Activated B cell treated with CpG ODN at 0.5 μM for 24 hours (primary cell): Measurements from ENCODE around the gene CPLX3. TPM values are rescaled to one million over a fixed set of nuclear protein-coding genes. Genes with fewer than 3 reads are reported as not detected.

Experiments used
- ATAC-seq: fragments of 200-7000 bp; cut with Tn5 transposase; one replicate; pipeline ENCODE4 v1.10.0; 2021; ENCODE audit warnings: low read depth, mild to moderate bottlenecking, moderate library complexity
- CTCF ChIA-PET: fragments of 350-600 bp; sonication (Branson Sonifier 250); formaldehyde crosslinking; loops from one replicate; lab custom pipeline; 2021; ENCODE audit warnings: antibody characterized with exemption; lab: Charles Lee
- POLR2A ChIA-PET: fragments of 350-600 bp; sonication (Branson Sonifier 250); formaldehyde crosslinking; loops from one replicate; lab custom pipeline; 2021; ENCODE audit warnings: antibody characterized with exemption; lab: Charles Lee
- DNase-seq: peaks from one replicate; pipeline ENCODE4 v3.0.0; 2022
- H3K27ac Mint-ChIP-seq: one replicate; pipeline ENCODE4 v1.8.0; 2020; ENCODE audit warnings: mixed read lengths
- H3K27me3 Mint-ChIP-seq: one replicate; pipeline ENCODE4 v1.8.0; 2021; ENCODE audit warnings: mixed read lengths
- H3K36me3 Mint-ChIP-seq: one replicate; pipeline ENCODE4 v1.8.0; 2021; ENCODE audit warnings: low read depth, mixed read lengths
- H3K4me1 Mint-ChIP-seq: one replicate; pipeline ENCODE4 v1.8.0; 2021; ENCODE audit warnings: mixed read lengths
- H3K4me3 Mint-ChIP-seq: one replicate; pipeline ENCODE4 v1.8.0; 2020; ENCODE audit warnings: mild to moderate bottlenecking, mixed read lengths
- H3K9me3 Mint-ChIP-seq: one replicate; pipeline ENCODE4 v1.8.0; 2020; ENCODE audit warnings: mixed read lengths
- intact Hi-C: fragments of 100-400 bp; cut with micrococcal nuclease; formaldehyde crosslinking; loops from one replicate; pipeline ENCODE4 v1.15.1; 2024
- total RNA-seq: library from RNA; stranded (reverse); gene quantifications from 2 replicates; pipeline ENCODE4 v1.2.3, GENCODE V29; 2022
- TF ChIP-seq, protein P1 (sequence below): fragments of 200-600 bp; IDR thresholded peaks from one replicate; pipeline ENCODE4 v1.8.0; 2022; ENCODE audit warnings: antibody characterized with exemption, mild to moderate bottlenecking

Gene CPLX3
- total RNA-seq, 1 donor from 2014 or later, result 0.22 TPM

DNA sequence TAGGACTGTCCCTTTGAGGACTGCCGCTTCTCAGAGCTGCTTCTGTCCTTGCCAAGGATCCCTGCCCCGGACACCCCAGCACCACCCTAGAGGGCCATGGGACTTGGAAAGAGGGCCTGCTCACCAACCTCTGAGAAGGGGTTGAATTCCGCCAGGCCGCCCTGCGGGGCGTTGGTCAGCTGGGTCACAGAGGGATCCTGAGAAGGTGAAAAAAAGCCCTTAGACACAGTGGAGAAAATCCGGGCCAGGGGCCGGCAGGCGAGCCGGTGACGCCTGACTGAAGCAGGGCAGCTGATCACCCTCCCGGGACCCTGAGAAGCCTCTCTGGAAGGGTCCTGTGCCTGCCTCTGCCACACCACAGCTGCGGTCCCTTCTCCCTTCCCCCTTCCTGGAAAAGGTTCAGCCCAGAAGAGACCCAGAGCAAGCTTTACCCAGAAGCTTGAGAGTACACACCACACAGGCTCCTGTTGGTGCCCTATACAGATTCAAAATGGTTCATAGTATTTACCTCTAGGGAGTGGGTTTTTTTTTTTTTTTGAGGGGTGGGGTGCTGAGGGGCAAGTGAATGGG lies 28.1 kb downstream of the CPLX3 start:
- POLR2A ChIA-PET, result interaction anchor here (0.5 to 1.2 kb wide), 2 partner anchors 11 to 25 kb away, joined by 3 to 5 read pairs; no protein-coding TSS in a partner anchor
- peaks cover 48% of the 10 kb centered on the region for H3K4me1 Mint-ChIP-seq
- no peaks in the 10 kb centered on the region for H3K9me3 Mint-ChIP-seq
- TF ChIP-seq, protein P1, sequence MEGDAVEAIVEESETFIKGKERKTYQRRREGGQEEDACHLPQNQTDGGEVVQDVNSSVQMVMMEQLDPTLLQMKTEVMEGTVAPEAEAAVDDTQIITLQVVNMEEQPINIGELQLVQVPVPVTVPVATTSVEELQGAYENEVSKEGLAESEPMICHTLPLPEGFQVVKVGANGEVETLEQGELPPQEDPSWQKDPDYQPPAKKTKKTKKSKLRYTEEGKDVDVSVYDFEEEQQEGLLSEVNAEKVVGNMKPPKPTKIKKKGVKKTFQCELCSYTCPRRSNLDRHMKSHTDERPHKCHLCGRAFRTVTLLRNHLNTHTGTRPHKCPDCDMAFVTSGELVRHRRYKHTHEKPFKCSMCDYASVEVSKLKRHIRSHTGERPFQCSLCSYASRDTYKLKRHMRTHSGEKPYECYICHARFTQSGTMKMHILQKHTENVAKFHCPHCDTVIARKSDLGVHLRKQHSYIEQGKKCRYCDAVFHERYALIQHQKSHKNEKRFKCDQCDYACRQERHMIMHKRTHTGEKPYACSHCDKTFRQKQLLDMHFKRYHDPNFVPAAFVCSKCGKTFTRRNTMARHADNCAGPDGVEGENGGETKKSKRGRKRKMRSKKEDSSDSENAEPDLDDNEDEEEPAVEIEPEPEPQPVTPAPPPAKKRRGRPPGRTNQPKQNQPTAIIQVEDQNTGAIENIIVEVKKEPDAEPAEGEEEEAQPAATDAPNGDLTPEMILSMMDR, result no peak
- ATAC-seq (no peak), DNase-seq (no peak)
- no peak overlapping the region for H3K4me3 Mint-ChIP-seq
- H3K27me3 Mint-ChIP-seq, result no peaks in the 10 kb centered on the region
- intact Hi-C loops, result no loop called here
- peaks cover 52% of the 10 kb centered on the region for H3K36me3 Mint-ChIP-seq
- peak overlapping the region; percentile 24 for H3K27ac Mint-ChIP-seq
- CTCF ChIA-PET, result no interaction called here

DNA sequence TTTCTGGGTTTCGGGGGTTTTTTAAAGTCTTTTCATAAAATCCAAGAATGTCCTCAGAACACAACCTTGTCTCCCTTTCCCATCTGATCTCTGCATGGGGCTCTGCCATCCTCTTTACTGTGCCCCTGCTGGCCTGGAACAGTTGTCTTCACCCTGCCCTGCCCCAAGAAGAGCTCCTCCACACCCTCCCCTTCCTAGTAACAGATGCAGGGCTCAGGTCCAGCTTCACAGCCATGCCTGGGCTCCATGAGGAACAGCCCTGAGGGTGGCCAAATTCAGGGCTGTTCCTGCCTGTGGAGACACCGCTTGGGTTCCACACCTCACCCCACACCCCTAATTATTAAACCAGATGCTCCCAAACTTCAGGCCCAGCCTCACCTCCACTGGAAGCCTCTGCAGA lies 29.4 kb downstream of the CPLX3 start:
- no peak for ATAC-seq

DNA sequence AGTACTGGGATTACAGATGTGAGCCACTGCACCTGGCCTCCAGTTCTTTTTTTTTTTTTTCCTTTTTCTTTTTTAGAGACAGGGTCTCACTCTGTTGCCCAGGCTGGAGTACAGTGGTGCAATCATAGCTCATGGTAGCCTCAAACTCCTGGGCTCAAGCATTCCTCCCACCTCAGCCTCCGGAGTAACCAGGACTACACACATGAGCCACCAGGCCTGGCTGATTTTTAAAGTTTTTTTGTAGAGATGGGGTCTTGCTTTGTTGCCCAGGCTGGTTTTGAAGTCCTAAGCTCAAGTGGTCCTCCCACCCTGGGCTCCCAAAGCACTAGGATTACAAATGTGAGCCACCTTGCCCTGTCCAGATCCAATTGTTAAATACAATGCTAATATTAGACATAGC lies 30.1 kb downstream of the CPLX3 start:
- intact Hi-C loops, result loop anchor here (2.0 kb wide), 1 partner anchor 14 kb away; the partner anchor contains the start of gene ULK3
- ATAC-seq, result no peak
- H3K4me3 Mint-ChIP-seq, result no peak overlapping the region

More for the DNA sequence above, 29.4 kb downstream of the CPLX3 start:
- CTCF ChIA-PET, result interaction anchor here (3.9 kb wide), 1 partner anchor 45 kb away, joined by 22 read pairs; no protein-coding TSS in a partner anchor
- no peak for DNase-seq
- peaks cover 49% of the 10 kb centered on the region for H3K4me1 Mint-ChIP-seq
- H3K4me3 Mint-ChIP-seq, result peak overlapping the region; percentile 24
- no peaks in the 10 kb centered on the region for H3K9me3 Mint-ChIP-seq
- no peaks in the 10 kb centered on the region for H3K27me3 Mint-ChIP-seq
- TF ChIP-seq, protein P1, result no peak
- POLR2A ChIA-PET, result interaction anchor here (4.0 to 4.9 kb wide), 2 partner anchors 11 to 14 kb away, joined by 35 to 42 read pairs; partner anchors contain the start of gene ULK3
- H3K27ac Mint-ChIP-seq, result peak overlapping the region; percentile 50
- peaks cover 40% of the 10 kb centered on the region for H3K36me3 Mint-ChIP-seq
- intact Hi-C loops, result loop anchor here (2.0 kb wide), 1 partner anchor 13 kb away; the partner anchor contains the start of gene ULK3

DNA sequence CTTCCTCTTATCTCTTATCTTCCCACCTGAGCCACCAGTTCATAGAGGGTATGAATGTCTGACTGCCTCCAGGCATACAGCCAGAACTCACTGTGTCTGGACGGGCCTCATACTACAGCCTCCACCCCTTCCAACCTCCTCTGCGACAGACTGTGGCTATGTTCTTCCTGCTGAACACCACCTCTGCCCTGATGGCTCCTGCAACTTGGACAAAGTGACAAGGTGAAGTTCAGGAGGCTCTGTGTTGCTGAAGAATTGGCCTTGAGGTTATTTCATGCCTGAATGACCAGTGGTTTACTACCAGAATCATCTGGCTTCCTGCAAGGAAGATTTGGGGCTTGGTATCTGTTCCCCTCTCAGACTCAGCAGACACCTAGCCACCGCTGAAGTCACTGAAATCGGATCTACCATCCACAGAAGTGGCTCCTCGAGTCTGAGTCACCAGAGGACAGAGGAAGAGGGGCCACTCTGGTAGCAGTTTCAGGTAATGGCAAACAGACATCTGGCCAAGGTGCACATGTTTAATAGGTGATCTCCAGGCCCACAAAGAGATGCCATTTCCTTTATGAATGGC lies 30.7 kb downstream of the CPLX3 start:
- no peak for DNase-seq
- intact Hi-C loops, result loop anchor here (1.0 to 2.0 kb wide), 2 partner anchors 13 to 14 kb away; partner anchors contain the start of gene ULK3
- Mint-ChIP-seq H3K27ac (peak overlapping the region; percentile 83), H3K36me3 (peaks cover 31% of the 10 kb centered on the region), H3K27me3 (no peaks in the 10 kb centered on the region), H3K4me3 (peak overlapping the region; percentile 44), H3K4me1 (peaks cover 52% of the 10 kb centered on the region), H3K9me3 (no peaks in the 10 kb centered on the region)
- TF ChIP-seq, protein P1, result no peak
- peak; percentile 72 for ATAC-seq
- POLR2A ChIA-PET, result interaction anchor here (0.6 to 4.9 kb wide), 4 partner anchors 12 to 44 kb away, joined by 3 to 42 read pairs (median 20); partner anchors contain the start of gene ULK3
- CTCF ChIA-PET, result interaction anchor here (3.9 kb wide), 1 partner anchor 44 kb away, joined by 22 read pairs; no protein-coding TSS in a partner anchor

More for the DNA sequence above, 30.1 kb downstream of the CPLX3 start:
- TF ChIP-seq, protein P1, result no peak
- Mint-ChIP-seq H3K36me3 (peaks cover 37% of the 10 kb centered on the region), H3K27me3 (no peaks in the 10 kb centered on the region), H3K27ac (peak overlapping the region; percentile 83), H3K9me3 (no peaks in the 10 kb centered on the region), H3K4me1 (peaks cover 52% of the 10 kb centered on the region)
- CTCF ChIA-PET, result interaction anchor here (3.9 kb wide), 1 partner anchor 45 kb away, joined by 22 read pairs; no protein-coding TSS in a partner anchor
- DNase-seq, result no peak
- POLR2A ChIA-PET, result interaction anchor here (0.6 to 4.9 kb wide), 3 partner anchors 11 to 39 kb away, joined by 3 to 42 read pairs (median 35); partner anchors contain the start of gene ULK3
